Natural killer cell (primary cell): Measurements from ENCODE around the gene PGGHG. TPM values are rescaled to one million over a fixed set of nuclear protein-coding genes. Genes with fewer than 3 reads are reported as not detected.

Source experiments
- ATAC-seq, 3 donors: fragments of 150-1000 bp in 2 of 3; fragments of 200-7000 bp in 1 of 3; cut with Tn5 transposase; 1 replicate in 1 of 3; 2 replicates in 2 of 3; pipeline ENCODE4 v1.10.0; 2021; ENCODE audit warnings: mild to moderate bottlenecking in 2 of 3, moderate library complexity in 2 of 3
- DNase-seq, 2 donors: peaks; one replicate each; pipeline versions ENCODE4 v3.0.0 to v3.0.0-alpha.2; 2013 to 2021; ENCODE audit warnings: mixed read lengths in 1 of 2
- H3K27ac ChIP-seq: one replicate; pipeline ENCODE4 v1.5.1; 2013; ENCODE audit warnings: mild to moderate bottlenecking, low read length
- H3K27me3 ChIP-seq: one replicate; pipeline ENCODE4 v1.6.1; 2013; ENCODE audit warnings: low read length; ENCODE audit not compliant: control insufficient read depth, insufficient read depth
- H3K36me3 ChIP-seq: one replicate; pipeline ENCODE4 v1.6.1; 2013; ENCODE audit warnings: low read length; ENCODE audit not compliant: control insufficient read depth, insufficient read depth
- H3K4me1 ChIP-seq: one replicate; pipeline ENCODE4 v1.6.1; 2013; ENCODE audit warnings: low read length; ENCODE audit not compliant: control insufficient read depth, insufficient read depth
- H3K4me3 ChIP-seq: one replicate; pipeline ENCODE4 v1.5.1; 2013; ENCODE audit warnings: low read length
- H3K9me3 ChIP-seq: one replicate; pipeline ENCODE4 v1.6.1; 2013; ENCODE audit warnings: low read length; ENCODE audit not compliant: control insufficient read depth, insufficient read depth
- H3K27ac Mint-ChIP-seq, 2 donors: one replicate each; pipeline ENCODE4 v1.8.0; 2022; ENCODE audit warnings: mild to moderate bottlenecking in 2 of 2, mixed read lengths in 2 of 2, moderate library complexity in 1 of 2
- H3K27me3 Mint-ChIP-seq, 2 donors: one replicate each; pipeline ENCODE4 v1.8.0; 2022; ENCODE audit warnings: low read depth in 2 of 2, mixed read lengths in 2 of 2
- H3K36me3 Mint-ChIP-seq: one replicate; pipeline ENCODE4 v1.8.0; 2022; ENCODE audit warnings: mixed read lengths
- H3K4me1 Mint-ChIP-seq, 2 donors: one replicate each; pipeline ENCODE4 v1.8.0; 2022; ENCODE audit warnings: mixed read lengths in 2 of 2
- H3K4me3 Mint-ChIP-seq: one replicate; pipeline ENCODE4 v1.8.0; 2022; ENCODE audit warnings: mild to moderate bottlenecking, moderate library complexity, mixed read lengths
- H3K9me3 Mint-ChIP-seq, 2 donors: one replicate each; pipeline ENCODE4 v1.8.0; 2022; ENCODE audit warnings: mixed read lengths in 2 of 2
- CTCF ChIP-seq: fragments of 200-600 bp; IDR thresholded peaks from one replicate; pipeline ENCODE4 v1.8.0; 2022; ENCODE audit warnings: antibody characterized with exemption
- WGBS: methylation state at CpG from one replicate; pipeline ENCODE4 v1.1.7; 2013; ENCODE audit warnings: missing lambda C conversion rate; ENCODE audit not compliant: insufficient coverage; 5-methylcytosine and 5-hydroxymethylcytosine counted together
- intact Hi-C: fragments of 100-400 bp; cut with micrococcal nuclease; formaldehyde crosslinking; loops from one replicate; pipeline ENCODE4 v1.14.2; 2022
- total RNA-seq, 4 donors: library from RNA; stranded (reverse); fragments of 120-200 nt in 1 of 4; gene quantifications; one replicate each; pipeline versions ENCODE4 v1.2.3 to v1.2.4, GENCODE V29; 2013 to 2022

PGGHG gene
- total RNA-seq, 3 donors from 2014 or later (not counting 1 experiment from before 2014, with no cell fraction given) = 130 to 237 (median 153) TPM

- no peaks in the 10 kb centered on the region for H3K36me3 Mint-ChIP-seq
- Histone ChIP-seq H3K27me3 (no peaks in the 10 kb centered on the region), H3K4me1 (peaks cover 29% of the 10 kb centered on the region), H3K36me3 (no peaks in the 10 kb centered on the region), H3K27ac (no peak overlapping the region), H3K9me3 (no peaks in the 10 kb centered on the region), H3K4me3 (no peak overlapping the region)
- H3K27ac Mint-ChIP-seq = no peak overlapping the region
- peaks cover 26 to 40% of the 10 kb centered on the region in 2 donors for H3K4me1 Mint-ChIP-seq
- no peaks in the 10 kb centered on the region for H3K27me3 Mint-ChIP-seq
- intact Hi-C loops = no loop called here
- no peaks in the 10 kb centered on the region for H3K9me3 Mint-ChIP-seq
- DNase-seq (no peak), ATAC-seq (no peak)
- TF ChIP-seq CTCF = no peak
- 94% methylated on average over 10 of the region's 11 CpGs for WGBS
- no peak overlapping the region for H3K4me3 Mint-ChIP-seq
Measured at GRCh38 chr11:344836-345578, 56.1 kb downstream of the PGGHG start.

Other genes with a start within 250 kb of the PGGHG start
- 1 to 10 TPM in 1 of 3 donors, under 1 TPM in 1, not detected in 1; 0.73 to 2.1 TPM for gene SCGB1C1, start 96.0 kb upstream of the PGGHG start, total RNA-seq
- gene BET1L, start 81.7 kb upstream of the PGGHG start, total RNA-seq = 10 to 100 TPM; 32.4 to 44.1 (median 35.8) TPM
- gene RIC8A, start 81.4 kb upstream of the PGGHG start, total RNA-seq = 100 to 1,000 TPM; 102 to 153 (median 106) TPM
- 10 to 100 TPM; 20.1 to 24.2 (median 21.2) TPM for gene SIRT3, start 52.8 kb upstream of the PGGHG start, total RNA-seq
- 100 to 1,000 TPM in 2 of 3 donors, 10 to 100 TPM in 1; 94.6 to 111 (median 104) TPM for gene PSMD13, start 52.1 kb upstream of the PGGHG start, total RNA-seq
- 1 to 10 TPM; 1.7 to 3.0 (median 2.3) TPM for gene NLRP6, start 10.7 kb upstream of the PGGHG start, total RNA-seq
- gene IFITM5, start 10.4 kb downstream of the PGGHG start, total RNA-seq = not detected
- 1,000 to 10,000 TPM; 1,080 to 1,421 (median 1,273) TPM for gene IFITM2, start 18.7 kb downstream of the PGGHG start, total RNA-seq
- gene IFITM1, start 24.9 kb downstream of the PGGHG start, total RNA-seq = 100 to 1,000 TPM; 540 to 809 (median 710) TPM
- gene IFITM3, start 31.7 kb downstream of the PGGHG start, total RNA-seq = 100 to 1,000 TPM in 1 of 3 donors, 10 to 100 TPM in 2; 64.0 to 165 (median 93.6) TPM
- gene B4GALNT4, start 80.4 kb downstream of the PGGHG start, total RNA-seq = 1 to 10 TPM in 2 of 3 donors, under 1 TPM in 1; 0.66 to 1.5 (median 1.5) TPM
- gene PKP3, start 105.1 kb downstream of the PGGHG start, total RNA-seq = under 1 TPM in 2 of 3 donors, not detected in 1; 0.29 to 0.56 TPM
- 100 to 1,000 TPM; 619 to 690 (median 666) TPM for gene SIGIRR, start 125.9 kb downstream of the PGGHG start, total RNA-seq
- gene ANO9, start 152.9 kb downstream of the PGGHG start, total RNA-seq = 10 to 100 TPM; 15.1 to 21.3 (median 15.1) TPM
- gene PTDSS2, start 161.2 kb downstream of the PGGHG start, total RNA-seq = 10 to 100 TPM; 21.5 to 25.1 (median 23.4) TPM
- 100 to 1,000 TPM; 113 to 120 (median 118) TPM for gene RNH1, start 218.1 kb downstream of the PGGHG start, total RNA-seq
- 10 to 100 TPM; 27.6 to 35.0 (median 30.6) TPM for gene HRAS, start 246.4 kb downstream of the PGGHG start, total RNA-seq
- gene LRRC56, start 248.4 kb downstream of the PGGHG start, total RNA-seq = 1 to 10 TPM; 1.5 to 2.4 (median 2.2) TPM